ENCODE data around the gene SPRR2B.

- TF ChIP-seq CTCF (IDR thresholded peaks at IDR 0.05; ENCODE audit: insufficient read depth, low read depth, low read length) = no peak
- no peak for TF ChIP-seq EZH2 (IDR thresholded peaks at IDR 0.05; ENCODE audit: insufficient read depth, low read length)
Measured at GRCh38 chr1:153028766-153029165, 42.6 kb downstream of the SPRR2B start.

All from astrocyte (in vitro differentiated cells and primary cell).